ENCODE results near the gene LIMS2. TPM values are rescaled to one million over a fixed set of nuclear protein-coding genes. Genes with fewer than 3 reads are reported as not detected.

LIMS2 gene
- total RNA-seq, 2 experiments from 2014 or later: 1.6 to 24.9 TPM

GRCh38 chr2:127658641-127659407 lies 16.5 kb downstream of the LIMS2 start:
- Histone ChIP-seq H3K27ac (ENCODE audit: low read depth, low read length, poor library complexity, severe bottlenecking) (no peak overlapping the region), H3K4me3 (ENCODE audit: low read depth, low read length, poor library complexity, severe bottlenecking) (no peak overlapping the region), H3K79me2 (ENCODE audit: insufficient read depth, low read depth, low read length) (no peaks in the 10 kb centered on the region), H3K36me3 (ENCODE audit: insufficient read depth, low read length) (no peaks in the 10 kb centered on the region), H2AFZ (ENCODE audit: low read length) (no peak overlapping the region), H4K20me1 (ENCODE audit: insufficient read depth, low read length) (no peaks in the 10 kb centered on the region), H3K9me3 (ENCODE audit: low read length) (no peaks in the 10 kb centered on the region; the same call in 1 of the 2 replicates), H3K9me2 (ENCODE audit: insufficient read depth, low read length) (no peaks in the 10 kb centered on the region), H3K4me2 (ENCODE audit: low read length) (no peak overlapping the region), H3K4me1 (ENCODE audit: insufficient read depth, low read length, poor library complexity, severe bottlenecking) (no peaks in the 10 kb centered on the region)
- no peak for DNase-seq (ENCODE audit: low spot score)
- ChIA-PET CTCF (ENCODE audit: unreplicated experiment) (no interaction called here), POLR2A (no interaction called here)
- TF ChIP-seq EZH2phosphoT487 (IDR thresholded peaks at IDR 0.05; ENCODE audit: borderline replicate concordance, low read depth, low read length) (no peak), CTCF (conservative IDR thresholded peaks at IDR 0.05; ENCODE audit: low read length) (no peak)
- intact Hi-C loops (cut with micrococcal nuclease; ENCODE audit: unreplicated experiment): no loop called here
- BruUV-seq (replicated peaks): no TSS peak

GRCh38 chr2:127658146-127658545 lies 17.2 kb downstream of the LIMS2 start:
- BruUV-seq (replicated peaks): no TSS peak
- Histone ChIP-seq H3K79me2 (ENCODE audit: insufficient read depth, low read depth, low read length) (no peaks in the 10 kb centered on the region), H4K20me1 (ENCODE audit: insufficient read depth, low read length) (no peaks in the 10 kb centered on the region), H3K4me2 (ENCODE audit: low read length) (no peak overlapping the region), H3K9me3 (ENCODE audit: low read length) (no peaks in the 10 kb centered on the region; the same call in 1 of the 2 replicates), H3K36me3 (ENCODE audit: insufficient read depth, low read length) (no peaks in the 10 kb centered on the region), H3K4me1 (ENCODE audit: insufficient read depth, low read length, poor library complexity, severe bottlenecking) (no peaks in the 10 kb centered on the region), H3K4me3 (ENCODE audit: low read depth, low read length, poor library complexity, severe bottlenecking) (no peak overlapping the region), H3K27ac (ENCODE audit: low read depth, low read length, poor library complexity, severe bottlenecking) (no peak overlapping the region), H3K9me2 (ENCODE audit: insufficient read depth, low read length) (no peaks in the 10 kb centered on the region), H2AFZ (ENCODE audit: low read length) (no peak overlapping the region)
- CTCF ChIA-PET (ENCODE audit: unreplicated experiment): no interaction called here
- intact Hi-C loops (cut with micrococcal nuclease; ENCODE audit: unreplicated experiment): no loop called here
- DNase-seq (ENCODE audit: low spot score): no peak
- TF ChIP-seq CTCF (conservative IDR thresholded peaks at IDR 0.05; ENCODE audit: low read length) (no peak), EZH2phosphoT487 (IDR thresholded peaks at IDR 0.05; ENCODE audit: borderline replicate concordance, low read depth, low read length) (no peak)
- POLR2A ChIA-PET: no interaction called here

- intact Hi-C loops (cut with micrococcal nuclease; ENCODE audit: unreplicated experiment): no loop called here
- no TSS peak for BruUV-seq (replicated peaks)
- TF ChIP-seq EZH2phosphoT487 (IDR thresholded peaks at IDR 0.05; ENCODE audit: borderline replicate concordance, low read depth, low read length): no peak
- TF ChIP-seq CTCF (conservative IDR thresholded peaks at IDR 0.05; ENCODE audit: low read length): no peak
Observed at GRCh38 chr2:127657232-127657595, 18.1 kb downstream of the LIMS2 start.

More at GRCh38 chr2:127657232-127657595, 18.1 kb downstream of the LIMS2 start:
- H3K4me3 ChIP-seq (ENCODE audit: low read depth, low read length, poor library complexity, severe bottlenecking): no peak overlapping the region
- no peak for DNase-seq (ENCODE audit: low spot score)
- H3K4me2 ChIP-seq (ENCODE audit: low read length): no peak overlapping the region
- no peaks in the 10 kb centered on the region for H3K9me2 ChIP-seq (ENCODE audit: insufficient read depth, low read length)
- H3K27ac ChIP-seq (ENCODE audit: low read depth, low read length, poor library complexity, severe bottlenecking): no peak overlapping the region
- H3K9me3 ChIP-seq (ENCODE audit: low read length): no peaks in the 10 kb centered on the region; the same call in 1 of the 2 replicates
- H3K79me2 ChIP-seq (ENCODE audit: insufficient read depth, low read depth, low read length): no peaks in the 10 kb centered on the region
- no peak overlapping the region for H2AFZ ChIP-seq (ENCODE audit: low read length)
- no peaks in the 10 kb centered on the region for H3K36me3 ChIP-seq (ENCODE audit: insufficient read depth, low read length)
- ChIA-PET CTCF (ENCODE audit: unreplicated experiment) (no interaction called here), POLR2A (interaction anchor here (0.6 kb wide), 1 partner anchor 143 kb away, joined by 5 read pairs; no protein-coding TSS in a partner anchor)
- H4K20me1 ChIP-seq (ENCODE audit: insufficient read depth, low read length): no peaks in the 10 kb centered on the region
- no peaks in the 10 kb centered on the region for H3K4me1 ChIP-seq (ENCODE audit: insufficient read depth, low read length, poor library complexity, severe bottlenecking)
